ENCODE measurements around the gene PEAK3. TPM values are rescaled to one million over a fixed set of nuclear protein-coding genes. Genes with fewer than 3 reads are reported as not detected.

The PEAK3 gene
- total and polyA plus RNA-seq, 9 of the 15 experiments (the other 6 are each of a cell fraction or from before 2014, with no cell fraction given): 0.07 to 0.40 TPM; not detected in 7

DNA sequence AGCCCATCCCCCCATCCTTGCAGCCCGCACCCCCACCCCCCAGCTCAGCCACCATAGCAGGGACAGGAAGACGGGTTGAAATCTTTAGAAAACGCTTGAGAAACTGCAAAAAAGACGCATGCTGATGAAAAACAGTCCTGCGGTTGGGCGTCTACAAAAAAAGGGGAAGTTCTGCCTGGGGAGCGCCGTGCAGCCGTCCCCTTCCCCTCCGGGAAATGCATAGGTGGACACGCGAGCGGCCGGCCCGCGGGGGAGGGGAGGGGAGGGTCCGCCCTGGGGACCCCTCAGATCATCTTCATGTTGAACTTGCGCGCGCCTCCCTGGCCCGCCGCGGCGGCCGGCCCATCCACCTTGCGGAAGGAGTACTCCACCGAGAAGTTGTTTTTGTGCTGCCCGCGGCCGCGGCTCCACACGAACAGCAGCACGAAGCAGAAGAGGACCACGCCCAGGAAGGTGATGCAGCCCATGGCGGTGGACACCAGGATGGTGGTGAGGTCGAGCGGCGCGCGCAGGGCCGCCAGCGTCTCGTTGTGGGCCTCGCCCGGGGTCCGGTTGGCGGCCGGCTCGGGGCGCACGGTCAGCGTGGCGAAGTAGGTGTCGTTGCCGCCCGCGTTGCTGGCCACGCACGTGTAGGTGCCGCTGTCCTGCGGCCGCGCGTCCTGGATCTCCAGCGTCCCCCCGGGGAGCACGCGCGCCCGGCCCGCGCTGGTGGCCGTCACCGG lies 7.9 kb upstream of the PEAK3 start (continued):
- TF ChIP-seq, protein P1, sequence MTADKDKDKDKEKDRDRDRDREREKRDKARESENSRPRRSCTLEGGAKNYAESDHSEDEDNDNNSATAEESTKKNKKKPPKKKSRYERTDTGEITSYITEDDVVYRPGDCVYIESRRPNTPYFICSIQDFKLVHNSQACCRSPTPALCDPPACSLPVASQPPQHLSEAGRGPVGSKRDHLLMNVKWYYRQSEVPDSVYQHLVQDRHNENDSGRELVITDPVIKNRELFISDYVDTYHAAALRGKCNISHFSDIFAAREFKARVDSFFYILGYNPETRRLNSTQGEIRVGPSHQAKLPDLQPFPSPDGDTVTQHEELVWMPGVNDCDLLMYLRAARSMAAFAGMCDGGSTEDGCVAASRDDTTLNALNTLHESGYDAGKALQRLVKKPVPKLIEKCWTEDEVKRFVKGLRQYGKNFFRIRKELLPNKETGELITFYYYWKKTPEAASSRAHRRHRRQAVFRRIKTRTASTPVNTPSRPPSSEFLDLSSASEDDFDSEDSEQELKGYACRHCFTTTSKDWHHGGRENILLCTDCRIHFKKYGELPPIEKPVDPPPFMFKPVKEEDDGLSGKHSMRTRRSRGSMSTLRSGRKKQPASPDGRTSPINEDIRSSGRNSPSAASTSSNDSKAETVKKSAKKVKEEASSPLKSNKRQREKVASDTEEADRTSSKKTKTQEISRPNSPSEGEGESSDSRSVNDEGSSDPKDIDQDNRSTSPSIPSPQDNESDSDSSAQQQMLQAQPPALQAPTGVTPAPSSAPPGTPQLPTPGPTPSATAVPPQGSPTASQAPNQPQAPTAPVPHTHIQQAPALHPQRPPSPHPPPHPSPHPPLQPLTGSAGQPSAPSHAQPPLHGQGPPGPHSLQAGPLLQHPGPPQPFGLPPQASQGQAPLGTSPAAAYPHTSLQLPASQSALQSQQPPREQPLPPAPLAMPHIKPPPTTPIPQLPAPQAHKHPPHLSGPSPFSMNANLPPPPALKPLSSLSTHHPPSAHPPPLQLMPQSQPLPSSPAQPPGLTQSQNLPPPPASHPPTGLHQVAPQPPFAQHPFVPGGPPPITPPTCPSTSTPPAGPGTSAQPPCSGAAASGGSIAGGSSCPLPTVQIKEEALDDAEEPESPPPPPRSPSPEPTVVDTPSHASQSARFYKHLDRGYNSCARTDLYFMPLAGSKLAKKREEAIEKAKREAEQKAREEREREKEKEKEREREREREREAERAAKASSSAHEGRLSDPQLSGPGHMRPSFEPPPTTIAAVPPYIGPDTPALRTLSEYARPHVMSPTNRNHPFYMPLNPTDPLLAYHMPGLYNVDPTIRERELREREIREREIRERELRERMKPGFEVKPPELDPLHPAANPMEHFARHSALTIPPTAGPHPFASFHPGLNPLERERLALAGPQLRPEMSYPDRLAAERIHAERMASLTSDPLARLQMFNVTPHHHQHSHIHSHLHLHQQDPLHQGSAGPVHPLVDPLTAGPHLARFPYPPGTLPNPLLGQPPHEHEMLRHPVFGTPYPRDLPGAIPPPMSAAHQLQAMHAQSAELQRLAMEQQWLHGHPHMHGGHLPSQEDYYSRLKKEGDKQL (CRISPR knock-in tag; IDR thresholded peaks at IDR 0.05; ENCODE audit: borderline replicate concordance): no peak
- peak; percentile 53 for TF ChIP-seq ZFX (CRISPR knock-in tag; IDR thresholded peaks at IDR 0.05)
- TF ChIP-seq CBFA2T3 (IDR thresholded peaks at IDR 0.05): no peak
- TF ChIP-seq MIER1 (IDR thresholded peaks at IDR 0.05; ENCODE audit: low read depth): no peak
- TF ChIP-seq, protein P2, sequence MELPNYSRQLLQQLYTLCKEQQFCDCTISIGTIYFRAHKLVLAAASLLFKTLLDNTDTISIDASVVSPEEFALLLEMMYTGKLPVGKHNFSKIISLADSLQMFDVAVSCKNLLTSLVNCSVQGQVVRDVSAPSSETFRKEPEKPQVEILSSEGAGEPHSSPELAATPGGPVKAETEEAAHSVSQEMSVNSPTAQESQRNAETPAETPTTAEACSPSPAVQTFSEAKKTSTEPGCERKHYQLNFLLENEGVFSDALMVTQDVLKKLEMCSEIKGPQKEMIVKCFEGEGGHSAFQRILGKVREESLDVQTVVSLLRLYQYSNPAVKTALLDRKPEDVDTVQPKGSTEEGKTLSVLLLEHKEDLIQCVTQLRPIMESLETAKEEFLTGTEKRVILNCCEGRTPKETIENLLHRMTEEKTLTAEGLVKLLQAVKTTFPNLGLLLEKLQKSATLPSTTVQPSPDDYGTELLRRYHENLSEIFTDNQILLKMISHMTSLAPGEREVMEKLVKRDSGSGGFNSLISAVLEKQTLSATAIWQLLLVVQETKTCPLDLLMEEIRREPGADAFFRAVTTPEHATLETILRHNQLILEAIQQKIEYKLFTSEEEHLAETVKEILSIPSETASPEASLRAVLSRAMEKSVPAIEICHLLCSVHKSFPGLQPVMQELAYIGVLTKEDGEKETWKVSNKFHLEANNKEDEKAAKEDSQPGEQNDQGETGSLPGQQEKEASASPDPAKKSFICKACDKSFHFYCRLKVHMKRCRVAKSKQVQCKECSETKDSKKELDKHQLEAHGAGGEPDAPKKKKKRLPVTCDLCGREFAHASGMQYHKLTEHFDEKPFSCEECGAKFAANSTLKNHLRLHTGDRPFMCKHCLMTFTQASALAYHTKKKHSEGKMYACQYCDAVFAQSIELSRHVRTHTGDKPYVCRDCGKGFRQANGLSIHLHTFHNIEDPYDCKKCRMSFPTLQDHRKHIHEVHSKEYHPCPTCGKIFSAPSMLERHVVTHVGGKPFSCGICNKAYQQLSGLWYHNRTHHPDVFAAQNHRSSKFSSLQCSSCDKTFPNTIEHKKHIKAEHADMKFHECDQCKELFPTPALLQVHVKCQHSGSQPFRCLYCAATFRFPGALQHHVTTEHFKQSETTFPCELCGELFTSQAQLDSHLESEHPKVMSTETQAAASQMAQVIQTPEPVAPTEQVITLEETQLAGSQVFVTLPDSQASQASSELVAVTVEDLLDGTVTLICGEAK (IDR thresholded peaks at IDR 0.05): peak; percentile 75
- TF ChIP-seq, protein P2 (CRISPR knock-in tag; IDR thresholded peaks at IDR 0.05): no peak
- no peak for TF ChIP-seq ESRRB (CRISPR knock-in tag; IDR thresholded peaks at IDR 0.05; ENCODE audit: borderline replicate concordance)
- TF ChIP-seq BHLHE40 (IDR thresholded peaks at IDR 0.05; ENCODE audit: low read length): peak; percentile 35
- TF ChIP-seq RBM22 (IDR thresholded peaks at IDR 0.05; ENCODE audit: low read depth, low read length, poor library complexity, severe bottlenecking): peak; percentile 50
- TF ChIP-seq ETV5 (CRISPR knock-in tag; IDR thresholded peaks at IDR 0.05; ENCODE audit: low read depth): no peak
- TF ChIP-seq, protein P3, sequence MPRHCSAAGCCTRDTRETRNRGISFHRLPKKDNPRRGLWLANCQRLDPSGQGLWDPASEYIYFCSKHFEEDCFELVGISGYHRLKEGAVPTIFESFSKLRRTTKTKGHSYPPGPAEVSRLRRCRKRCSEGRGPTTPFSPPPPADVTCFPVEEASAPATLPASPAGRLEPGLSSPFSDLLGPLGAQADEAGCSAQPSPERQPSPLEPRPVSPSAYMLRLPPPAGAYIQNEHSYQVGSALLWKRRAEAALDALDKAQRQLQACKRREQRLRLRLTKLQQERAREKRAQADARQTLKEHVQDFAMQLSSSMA (CRISPR knock-in tag; IDR thresholded peaks at IDR 0.05): 0 out of 2 replicates have a peak, but pooled peaks have one; percentile 76
- TF ChIP-seq C11orf30 (IDR thresholded peaks at IDR 0.05; ENCODE audit: low read depth): no peak
- peak; percentile 76 for TF ChIP-seq RBFOX2 (IDR thresholded peaks at IDR 0.05; ENCODE audit: low read depth, low read length)
